Right lobe of liver (tissue), 4 donors: ENCODE measurements around the gene IL1RAPL1.

Experiments
- CTCF ChIP-seq, 4 donors: fragments of 200-600 bp in 3 of 4; fragments of 450-650 bp in 1 of 4; IDR thresholded peaks; one replicate each; pipeline versions ENCODE4 v1.5.1 to v1.8.0; 2016 to 2022; ENCODE audit warnings: antibody characterized with exemption in 4 of 4, mild to moderate bottlenecking in 2 of 4
- POLR2A ChIP-seq: fragments of 450-650 bp; IDR thresholded peaks from one replicate; pipeline ENCODE4 v1.6.1; 2017; ENCODE audit warnings: antibody characterized with exemption, mild to moderate bottlenecking
- donor health status: DM: no; HTN: no; CAD: no.
- donor health status: DM: no; HTN: no; CAD: no.
- donor health status: DM: no; HTN: yes; CAD: no.

- TF ChIP-seq CTCF (IDR thresholded peaks at IDR 0.05): no peak
- TF ChIP-seq POLR2A: no peak
These were observed 169.4 kb downstream of the IL1RAPL1 start for GRCh38 chrX:28756647-28757046.
